Liver (tissue), 3 donors: ENCODE results near the gene ACADM.

ENCODE experiments used
- CTCF ChIP-seq: fragments of 150-350 bp; IDR thresholded peaks from 2 replicates; pipeline ENCODE4 v1.5.1; 2017; ENCODE audit warnings: improper control_type of control experiment, low read depth, low read length; ENCODE audit not compliant: missing input control
- MAX ChIP-seq: IDR thresholded peaks from 2 replicates; pipeline ENCODE4 v1.6.1; 2016; ENCODE audit warnings: antibody characterized with exemption
- RAD21 ChIP-seq, 2 donors: IDR thresholded peaks; 2 replicates each; pipeline ENCODE4 v1.6.1; 2016; ENCODE audit warnings: antibody characterized with exemption in 2 of 2, mild to moderate bottlenecking in 2 of 2
- YY1 ChIP-seq: IDR thresholded peaks from 2 replicates; pipeline ENCODE4 v1.6.1; 2016; ENCODE audit warnings: antibody characterized with exemption, mild to moderate bottlenecking
- donor health status: healthy.
- donor health status: healthy.

- no peak for TF ChIP-seq CTCF
- TF ChIP-seq MAX: no peak
- TF ChIP-seq YY1: no peak
- no peak for TF ChIP-seq RAD21 (IDR thresholded peaks at IDR 0.05)
These were observed 62.5 kb downstream of the ACADM start for GRCh38 chr1:75786901-75787493.
